Measurements from ENCODE around the gene AHCYL1.

- TF ChIP-seq CTCF (IDR thresholded peaks at IDR 0.05; ENCODE audit: insufficient read depth, low read depth, low read length): no peak
- TF ChIP-seq EZH2 (IDR thresholded peaks at IDR 0.05; ENCODE audit: insufficient read depth, low read length): no peak
Observed at GRCh38 chr1:110034040-110034450, 49.5 kb downstream of the AHCYL1 start.

All from astrocyte (in vitro differentiated cells and primary cell).